Cardiac fibroblast (primary cell): ENCODE measurements around the gene LIN28B.
"Not testable (repeated sequence)": the region's sequence is repeated elsewhere in the genome, so short reads cannot be mapped to it uniquely, and the experiment has no call there.

ENCODE experiments used
- DNase-seq, 2 donors: peaks; one replicate each; pipeline versions ENCODE4 v3.0.0 to v3.0.0-alpha.2; 2010; ENCODE audit warnings: low read depth in 2 of 2
- H3K4me3 ChIP-seq, 2 donors: replicated peaks in 1 of 2; 1 replicate in 1 of 2; 2 replicates in 1 of 2; pipeline ENCODE4 v1.5.1; 2011; ENCODE audit warnings: low read depth in 2 of 2, low read length in 2 of 2, mild to moderate bottlenecking in 2 of 2, moderate library complexity in 1 of 2
- TF ChIP-seq, protein P1 (sequence below): IDR thresholded peaks from one replicate; pipeline ENCODE4 v1.5.1; 2011; ENCODE audit warnings: low read depth, mild to moderate bottlenecking, low read length, inconsistent platforms

Gene LIN28B

GRCh38 chr6:105077596-105078385 is 120.9 kb downstream of the LIN28B start:
- peak; percentile 68 to 78 for DNase-seq
- TF ChIP-seq, protein P1, sequence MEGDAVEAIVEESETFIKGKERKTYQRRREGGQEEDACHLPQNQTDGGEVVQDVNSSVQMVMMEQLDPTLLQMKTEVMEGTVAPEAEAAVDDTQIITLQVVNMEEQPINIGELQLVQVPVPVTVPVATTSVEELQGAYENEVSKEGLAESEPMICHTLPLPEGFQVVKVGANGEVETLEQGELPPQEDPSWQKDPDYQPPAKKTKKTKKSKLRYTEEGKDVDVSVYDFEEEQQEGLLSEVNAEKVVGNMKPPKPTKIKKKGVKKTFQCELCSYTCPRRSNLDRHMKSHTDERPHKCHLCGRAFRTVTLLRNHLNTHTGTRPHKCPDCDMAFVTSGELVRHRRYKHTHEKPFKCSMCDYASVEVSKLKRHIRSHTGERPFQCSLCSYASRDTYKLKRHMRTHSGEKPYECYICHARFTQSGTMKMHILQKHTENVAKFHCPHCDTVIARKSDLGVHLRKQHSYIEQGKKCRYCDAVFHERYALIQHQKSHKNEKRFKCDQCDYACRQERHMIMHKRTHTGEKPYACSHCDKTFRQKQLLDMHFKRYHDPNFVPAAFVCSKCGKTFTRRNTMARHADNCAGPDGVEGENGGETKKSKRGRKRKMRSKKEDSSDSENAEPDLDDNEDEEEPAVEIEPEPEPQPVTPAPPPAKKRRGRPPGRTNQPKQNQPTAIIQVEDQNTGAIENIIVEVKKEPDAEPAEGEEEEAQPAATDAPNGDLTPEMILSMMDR = peak; percentile 45
- H3K4me3 ChIP-seq = no peak overlapping the region

- DNase-seq = no peak
- H3K4me3 ChIP-seq = no peak overlapping the region
- TF ChIP-seq, protein P1 = no peak
These were observed 121.4 kb downstream of the LIN28B start for GRCh38 chr6:105078386-105078708.

DNA sequence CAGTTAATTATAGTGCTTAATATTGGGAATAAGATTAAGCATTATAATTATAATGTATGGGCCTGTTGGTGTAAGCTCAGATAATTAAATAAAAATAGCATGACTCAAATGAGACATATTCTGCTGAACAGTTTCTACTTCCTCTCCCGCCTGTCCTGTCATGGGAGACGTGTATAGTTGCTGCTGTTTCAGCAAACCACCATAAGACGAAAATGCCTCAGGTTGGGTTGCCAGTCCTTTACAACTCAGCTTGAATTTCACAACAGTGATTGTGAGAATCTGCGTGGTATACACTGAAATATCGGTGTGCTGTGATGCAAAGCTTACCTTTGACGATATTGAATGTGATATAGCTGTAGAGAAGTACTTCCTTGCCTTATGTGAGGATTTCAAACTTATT is 123.4 kb downstream of the LIN28B start:
- DNase-seq = no peak
- H3K4me3 ChIP-seq = no peak overlapping the region
- TF ChIP-seq, protein P1 = no peak

DNA sequence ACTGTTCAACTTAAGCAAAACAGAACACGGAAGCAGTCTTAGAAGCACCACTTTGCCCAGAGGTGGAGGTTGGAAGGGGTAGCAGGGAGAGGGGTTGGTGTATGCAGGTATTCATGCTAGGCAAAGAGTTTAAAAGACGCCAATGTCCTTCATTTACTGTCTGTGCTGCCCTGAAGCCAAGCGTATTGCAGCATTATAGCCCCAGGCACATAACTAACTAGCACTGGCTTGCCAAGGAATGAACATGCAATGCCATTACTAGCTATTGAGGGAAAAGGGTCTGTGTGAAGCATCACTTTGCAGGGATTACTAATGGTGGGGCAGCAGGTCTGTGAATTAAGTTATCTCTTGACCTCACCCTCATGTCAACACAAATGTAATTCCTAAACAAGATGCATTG is 124.8 kb downstream of the LIN28B start:
- H3K4me3 ChIP-seq, DNase-seq: not testable (repeated sequence)

GRCh38 chr6:105087571-105088211 is 130.8 kb downstream of the LIN28B start:
- TF ChIP-seq, protein P1 = peak; percentile 74
- no peak overlapping the region for H3K4me3 ChIP-seq
- peak; percentile 76 to 77 for DNase-seq

DNA sequence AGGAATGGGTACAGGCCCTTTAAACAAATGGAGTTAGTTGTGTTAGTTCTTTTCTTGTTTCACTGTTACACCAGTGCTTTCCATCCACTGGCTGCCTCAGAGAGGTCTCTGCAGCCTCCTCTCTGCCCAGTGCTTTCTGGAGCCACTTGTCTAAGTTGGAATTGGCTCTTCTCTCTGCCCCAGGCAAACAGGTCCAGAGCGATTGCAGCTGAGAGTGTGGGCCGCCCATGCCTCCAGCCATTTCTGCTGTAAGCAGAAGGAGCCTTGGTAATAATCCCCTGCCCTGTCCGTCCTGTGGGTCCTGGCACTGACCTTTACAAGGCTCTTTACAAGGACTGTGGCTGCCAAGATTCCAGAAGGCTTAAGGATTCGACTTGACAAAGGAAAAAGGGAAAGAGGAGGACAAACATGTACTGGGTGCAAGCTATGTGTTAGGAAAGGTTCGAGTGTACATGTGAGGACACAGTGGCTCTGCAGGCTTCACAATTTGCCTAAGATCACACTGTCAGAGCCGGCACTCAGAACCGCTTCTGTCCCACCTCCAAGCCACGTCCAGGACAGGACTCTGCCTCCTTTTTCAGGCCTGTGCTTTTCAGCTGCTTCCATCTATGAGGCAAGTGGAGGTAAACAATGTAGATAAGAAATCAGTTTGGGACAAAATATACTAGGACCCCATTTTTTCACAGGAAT is 134.4 kb downstream of the LIN28B start:
- TF ChIP-seq, protein P1 = no peak
- no peak for DNase-seq
- no peak overlapping the region for H3K4me3 ChIP-seq

DNA sequence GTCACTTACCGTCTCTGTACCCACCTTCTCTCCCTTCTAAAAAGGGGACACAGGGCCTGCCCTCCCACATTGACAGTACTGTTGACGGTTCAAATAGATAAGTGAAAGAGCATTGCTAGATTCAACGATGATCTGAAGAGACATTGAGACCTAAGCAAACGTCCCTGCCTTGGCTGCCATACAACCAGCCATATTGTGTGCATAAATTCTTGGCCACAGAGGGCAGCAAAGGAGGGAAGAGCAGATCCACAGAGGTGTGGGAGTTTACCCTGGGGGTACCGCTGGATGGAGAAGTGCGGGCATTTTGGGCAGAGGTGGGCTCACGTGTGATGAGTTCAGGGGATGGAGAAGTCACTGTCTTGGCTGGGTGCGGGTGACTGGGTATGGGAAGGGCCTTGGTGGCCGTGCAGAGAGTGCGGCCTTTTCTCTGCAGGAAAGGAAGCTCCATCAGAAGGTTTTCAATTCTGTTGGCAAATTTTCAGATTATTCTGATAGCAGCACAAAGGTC is 137.3 kb downstream of the LIN28B start:
- TF ChIP-seq, protein P1 = no peak
- no peak overlapping the region for H3K4me3 ChIP-seq
- DNase-seq = no peak
